H1 (cell line): ENCODE measurements around the gene ITGA11. TPM values are rescaled to one million over a fixed set of nuclear protein-coding genes. Genes with fewer than 3 reads are reported as not detected.

Experiments used
- CTCF ChIA-PET: fragments of 300-600 bp; sonication (Branson Sonifier 250); formaldehyde crosslinking; loops from one replicate; lab custom pipeline; 2021; ENCODE audit not compliant: partially characterized antibody; lab: Charles Lee
- POLR2A ChIA-PET: fragments of 300-600 bp; sonication (Branson Sonifier 250); formaldehyde crosslinking; loops from one replicate; lab custom pipeline; 2021; ENCODE audit warnings: inconsistent platforms; ENCODE audit not compliant: partially characterized antibody; lab: Charles Lee
- DNase-seq, 2 experiments: peaks; one replicate each; pipeline versions ENCODE4 v3.0.0 to v3.0.0-alpha.2; 2010 to 2022; ENCODE audit warnings: low spot score in 2 of 2, low read depth in 1 of 2, mixed read lengths in 1 of 2
- FAIRE-seq: peaks from 2 replicates; lab custom pipeline; 2011; peaks lifted over from hg19 to GRCh38; lab: Jason Lieb, UNC
- H2AFZ ChIP-seq: 2 replicates; pipeline ENCODE4 v1.8.1; 2012; ENCODE audit warnings: low read length, inconsistent platforms
- H2AK5ac ChIP-seq: 2 replicates; pipeline ENCODE4 v1.6.1; 2013; ENCODE audit warnings: low read depth, low read length
- H2BK120ac ChIP-seq: replicated peaks from 2 replicates; pipeline ENCODE3; 2013; ENCODE audit warnings: low read depth, low read length, inconsistent platforms
- H2BK12ac ChIP-seq: 2 replicates; pipeline ENCODE4 v1.6.1; 2013; ENCODE audit warnings: low read depth, low read length
- H2BK15ac ChIP-seq: 2 replicates; pipeline ENCODE4 v1.6.1; 2013; ENCODE audit warnings: low read length
- H2BK20ac ChIP-seq: 2 replicates; pipeline ENCODE4 v1.6.1; 2013; ENCODE audit warnings: low read length
- H2BK5ac ChIP-seq: 2 replicates; pipeline ENCODE4 v1.6.1; 2013; ENCODE audit warnings: low read depth, low read length
- H3K14ac ChIP-seq: 2 replicates; pipeline ENCODE4 v1.6.1; 2013; ENCODE audit warnings: inconsistent platforms; ENCODE audit not compliant: insufficient read length
- H3K18ac ChIP-seq: 2 replicates; pipeline ENCODE4 v1.6.1; 2013; ENCODE audit warnings: low read length; ENCODE audit errors: extremely low read depth
- H3K23ac ChIP-seq: 2 replicates; pipeline ENCODE4 v1.6.1; 2013; ENCODE audit warnings: inconsistent platforms; ENCODE audit not compliant: insufficient read length
- H3K23me2 ChIP-seq: 2 replicates; pipeline ENCODE4 v1.6.1; 2013; ENCODE audit warnings: low read depth, low read length
- H3K27ac ChIP-seq: 2 replicates; pipeline ENCODE4 v1.6.1; 2011; ENCODE audit warnings: low read depth, low read length, inconsistent platforms
- H3K27me3 ChIP-seq, 4 experiments: replicated peaks in 1 of 4; 1 replicate in 1 of 4; 2 replicates in 3 of 4; pipeline versions ENCODE4 v1.6.1 to v1.8.1; 2011 to 2013; ENCODE audit warnings: low read length in 3 of 4, mild to moderate bottlenecking in 3 of 4, inconsistent platforms in 2 of 4, mixed read lengths in 2 of 4, moderate library complexity in 1 of 4; ENCODE audit not compliant: control insufficient read depth in 3 of 4, insufficient read depth in 3 of 4; ENCODE audit errors: extremely low read depth in 1 of 4
- H3K36me3 ChIP-seq, 4 experiments: 2 replicates each; pipeline versions ENCODE4 v1.6.1 to v1.8.1; 2011 to 2013; ENCODE audit warnings: mild to moderate bottlenecking in 4 of 4, low read length in 3 of 4, moderate library complexity in 2 of 4, control low read depth in 1 of 4, inconsistent platforms in 1 of 4; ENCODE audit not compliant: insufficient read depth in 4 of 4, control insufficient read depth in 2 of 4
- H3K4ac ChIP-seq: replicated peaks from 2 replicates; pipeline ENCODE3; 2013; ENCODE audit warnings: low read length, low read depth, mixed read lengths, inconsistent platforms; ENCODE audit not compliant: insufficient read length
- H3K4me1 ChIP-seq, 4 experiments: replicated peaks in 1 of 4; 1 replicate in 1 of 4; 2 replicates in 3 of 4; pipeline versions ENCODE4 v1.6.1 to v1.8.1; 2011 to 2013; ENCODE audit warnings: low read length in 3 of 4, inconsistent platforms in 2 of 4, mixed read lengths in 1 of 4; ENCODE audit not compliant: insufficient read depth in 4 of 4, control insufficient read depth in 3 of 4
- H3K4me2 ChIP-seq, 2 experiments: 2 replicates each; pipeline versions ENCODE4 v1.6.1 to v1.8.1; 2011 to 2013; ENCODE audit warnings: low read depth in 2 of 2, low read length in 2 of 2, control low read depth in 1 of 2, inconsistent platforms in 1 of 2, mild to moderate bottlenecking in 1 of 2; ENCODE audit not compliant: insufficient read depth in 1 of 2
- H3K4me3 ChIP-seq, 4 experiments: fragments of 200-600, 300-600 bp in 1 of 4; sonication (generic), shearing (Covaris generic), sonication (Bioruptor Twin) in 1 of 4; 2 replicates each; pipeline versions ENCODE4 v1.5.1 to v1.8.1; 2011 to 2016; ENCODE audit warnings: low read length in 4 of 4, low read depth in 3 of 4, control low read depth in 2 of 4, inconsistent platforms in 2 of 4, mild to moderate bottlenecking in 2 of 4, mixed read lengths in 1 of 4, moderate library complexity in 1 of 4; ENCODE audit not compliant: insufficient read depth in 2 of 4; ENCODE audit errors: extremely low read depth in 1 of 4
- H3K56ac ChIP-seq: replicated peaks from 2 replicates; pipeline ENCODE3; 2013; ENCODE audit warnings: low read depth, mild to moderate bottlenecking, mixed read lengths, low read length, inconsistent platforms; ENCODE audit not compliant: insufficient read length
- H3K79me1 ChIP-seq: 2 replicates; pipeline ENCODE4 v1.6.1; 2013; ENCODE audit warnings: low read depth, low read length, control low read depth
- H3K79me2 ChIP-seq, 2 experiments: 2 replicates each; pipeline versions ENCODE4 v1.6.1 to v1.8.1; 2012 to 2013; ENCODE audit warnings: low read length in 2 of 2, mild to moderate bottlenecking in 2 of 2, inconsistent platforms in 1 of 2; ENCODE audit not compliant: insufficient read depth in 2 of 2, control insufficient read depth in 1 of 2
- H3K9ac ChIP-seq, 4 experiments: replicated peaks in 1 of 4; 1 replicate in 1 of 4; 2 replicates in 3 of 4; pipeline versions ENCODE4 v1.6.1 to v1.8.1; 2011 to 2013; ENCODE audit warnings: low read depth in 3 of 4, low read length in 3 of 4, control low read depth in 2 of 4, mild to moderate bottlenecking in 2 of 4, moderate library complexity in 2 of 4, inconsistent platforms in 1 of 4; ENCODE audit errors: extremely low read depth in 1 of 4
- H3K9me3 ChIP-seq, 2 experiments: 2 replicates each; pipeline versions ENCODE4 v1.6.1 to v1.8.1; 2012 to 2013; ENCODE audit warnings: mild to moderate bottlenecking in 2 of 2, moderate library complexity in 2 of 2, control low read depth in 1 of 2, inconsistent platforms in 1 of 2, low read depth in 1 of 2, low read length in 1 of 2, mixed read lengths in 1 of 2; ENCODE audit not compliant: insufficient read depth in 2 of 2
- H4K20me1 ChIP-seq, 2 experiments: replicated peaks in 1 of 2; 2 replicates each; pipeline versions ENCODE3 to v1.8.1; 2011 to 2013; ENCODE audit warnings: inconsistent platforms in 2 of 2, low read length in 2 of 2, mild to moderate bottlenecking in 1 of 2; ENCODE audit not compliant: insufficient read depth in 2 of 2, control insufficient read depth in 1 of 2
- H4K5ac ChIP-seq: 2 replicates; pipeline ENCODE4 v1.6.1; 2013; ENCODE audit warnings: low read length, low read depth, mixed read lengths, inconsistent platforms; ENCODE audit not compliant: insufficient read length
- H4K8ac ChIP-seq: 2 replicates; pipeline ENCODE4 v1.8.0; 2013; ENCODE audit warnings: mild to moderate bottlenecking, moderate library complexity, low read length, inconsistent platforms; ENCODE audit not compliant: insufficient read depth; ENCODE audit errors: extremely low read depth
- H4K91ac ChIP-seq: replicated peaks from 2 replicates; pipeline ENCODE3; 2013; ENCODE audit warnings: low read length, mixed read lengths, inconsistent platforms; ENCODE audit not compliant: insufficient read length
- CHD1 ChIP-seq: IDR thresholded peaks from 2 replicates; pipeline ENCODE4 v1.6.1; 2012; ENCODE audit warnings: low read depth, low read length, improper control_type of control experiment
- CTCF ChIP-seq, 3 experiments: IDR thresholded peaks; 1 replicate in 2 of 3; 2 replicates in 1 of 3; pipeline versions ENCODE4 v1.5.1 to v1.6.1; 2011; ENCODE audit warnings: low read length in 3 of 3, mild to moderate bottlenecking in 3 of 3, inconsistent platforms in 2 of 3, low read depth in 1 of 3, moderate library complexity in 1 of 3; ENCODE audit not compliant: insufficient read depth in 1 of 3; ENCODE audit errors: control extremely low read depth in 1 of 3
- EZH2 ChIP-seq: fragments of 200-600 bp; sonication (generic); IDR thresholded peaks from 2 replicates; pipeline ENCODE4 v1.7.1; 2012; ENCODE audit warnings: low read depth, mild to moderate bottlenecking, moderate library complexity, low read length, inconsistent platforms; ENCODE audit not compliant: severe bottlenecking
- JUN ChIP-seq: IDR thresholded peaks from 2 replicates; pipeline ENCODE4 v1.6.1; 2011; ENCODE audit warnings: low read depth, mild to moderate bottlenecking, improper control_type of control experiment, low read length
- POLR2AphosphoS5 ChIP-seq: IDR thresholded peaks from 2 replicates; pipeline ENCODE4 v1.6.1; 2011; ENCODE audit warnings: low read depth, low read length
- RAD21 ChIP-seq, 2 experiments: IDR thresholded peaks in 1 of 2; conservative IDR thresholded peaks in 1 of 2; 2 replicates each; pipeline ENCODE4 v1.6.1; 2011; ENCODE audit warnings: low read depth in 2 of 2, low read length in 2 of 2, improper control_type of control experiment in 1 of 2, inconsistent platforms in 1 of 2, mild to moderate bottlenecking in 1 of 2, moderate library complexity in 1 of 2
- RXRA ChIP-seq: IDR thresholded peaks from 2 replicates; pipeline ENCODE4 v1.6.1; 2011; ENCODE audit warnings: low read depth, mild to moderate bottlenecking, low read length, moderate library complexity; ENCODE audit not compliant: insufficient read depth
- SUZ12 ChIP-seq: fragments of 200-600 bp; sonication (generic); IDR thresholded peaks from 2 replicates; pipeline ENCODE4 v1.6.1; 2012; ENCODE audit warnings: mild to moderate bottlenecking, inconsistent platforms, low read length, moderate library complexity, mixed read lengths
- TAF7 ChIP-seq: optimal IDR thresholded peaks from 2 replicates; pipeline ENCODE3; 2011; ENCODE audit warnings: low read depth, mild to moderate bottlenecking, inconsistent platforms, low read length, moderate library complexity, borderline replicate concordance
- TEAD4 ChIP-seq: IDR thresholded peaks from 2 replicates; pipeline ENCODE4 v1.6.1; 2012; ENCODE audit warnings: low read depth, low read length, inconsistent platforms, mixed read lengths
- ZNF274 ChIP-seq: IDR thresholded peaks from 2 replicates; pipeline ENCODE4 v1.7.0; 2012; ENCODE audit warnings: low read length, borderline replicate concordance; ENCODE audit errors: extremely low read depth
- WGBS, 2 experiments: shearing (Covaris generic) in 1 of 2; methylation state at CpG; one replicate each; pipeline versions ENCODE4 v1.1.6 to v1.1.7; 2013 to 2015; ENCODE audit warnings: low lambda C conversion rate in 2 of 2, mixed read lengths in 2 of 2, inconsistent platforms in 1 of 2, low coverage in 1 of 2, missing lambda C conversion rate in 1 of 2; ENCODE audit not compliant: insufficient replicate concordance in 2 of 2, insufficient coverage in 1 of 2, insufficient read length in 1 of 2; ENCODE audit errors: extremely low coverage in 1 of 2, missing lambda C conversion rate in 1 of 2; 5-methylcytosine and 5-hydroxymethylcytosine counted together
- polyA plus RNA-seq, 7 experiments: library from polyadenylated mRNA; depleted of rRNA in 3 of 7; stranded (reverse) in 5 of 7; unstranded in 2 of 7; fragments of >200 nt in 5 of 7; fragments of 200-250 nt in 2 of 7; gene quantifications; 1 replicate in 5 of 7; 2 replicates in 1 of 7; 4 replicates in 1 of 7; pipeline versions ENCODE4 v1.2.1 to v1.2.3, GENCODE V29; 2011 to 2013; ENCODE audit warnings: missing spikeins in 2 of 7, mixed read lengths in 2 of 7
- total RNA-seq: library from RNA; stranded (reverse); fragmentation: NEBNext Ultra II Directional; extraction: Animal tissue kit (Norgen Biotek cat#: 25700); gene quantifications from 2 replicates; pipeline ENCODE4 v1.2.1, GENCODE V29; 2021

ITGA11 gene
- total and polyA plus RNA-seq, 2 of the 8 experiments (the other 6 are each of a cell fraction or from before 2014, with no cell fraction given) = 0.05 to 0.06 TPM

DNA sequence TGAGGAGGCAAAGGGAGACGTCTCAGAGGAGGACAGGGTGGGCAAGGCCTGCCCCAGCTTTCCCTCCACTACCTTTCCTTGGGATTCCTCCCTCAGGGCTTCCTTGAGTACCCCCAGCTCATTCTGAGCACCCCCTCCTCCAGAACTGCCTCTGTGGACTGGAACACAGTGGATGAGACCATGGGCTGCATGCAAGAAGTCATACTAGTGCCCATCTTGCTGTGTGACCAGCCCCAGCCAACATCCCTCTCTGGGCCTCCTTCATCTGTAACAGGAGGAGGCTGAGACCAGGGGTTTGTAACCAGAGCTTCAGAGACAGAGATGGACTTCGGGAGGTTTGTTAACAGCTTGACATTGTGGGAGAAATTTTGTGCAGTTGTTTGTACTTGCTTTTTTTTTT is 128.8 kb downstream of the ITGA11 start:
- DNase-seq = no peak
- no peak overlapping the region for H3K18ac ChIP-seq
- no peak overlapping the region for H3K14ac ChIP-seq
- WGBS, 2 experiments = 40% methylated on average over 2 of the region's 2 CpGs; no CpG with 5 or more reads in 1 of the 2 experiments
- H3K4ac ChIP-seq = no peak overlapping the region
- H4K8ac ChIP-seq = peak overlapping the region; percentile 45; the same call in 1 of the 2 replicates
- H3K36me3 ChIP-seq = no peaks in the 10 kb centered on the region
- H2AK5ac ChIP-seq = no peak overlapping the region
- CTCF ChIA-PET = interaction anchor here (1.0 to 9.0 kb wide), 6 partner anchors 9 to 247 kb away, joined by 3 to 199 read pairs (median 24); no protein-coding TSS in a partner anchor
- no peaks in the 10 kb centered on the region for H3K79me1 ChIP-seq
- H3K9ac ChIP-seq = no peak overlapping the region
- no peak overlapping the region for H3K4me3 ChIP-seq
- peaks cover 7 to 23% (median 17%) of the 10 kb centered on the region in 4 experiments for H3K4me1 ChIP-seq
- no peak overlapping the region for H2BK20ac ChIP-seq
- H3K79me2 ChIP-seq = no peaks in the 10 kb centered on the region
- no peak overlapping the region for H3K56ac ChIP-seq
- POLR2A ChIA-PET = interaction anchor here (1.0 to 4.6 kb wide), 4 partner anchors 10 to 50 kb away, joined by 3 to 37 read pairs (median 4); partner anchors contain the start of gene FEM1B
- no peaks in the 10 kb centered on the region; the same call in 1 of the 2 replicates for H3K23me2 ChIP-seq
- no peak for FAIRE-seq
- H3K4me2 ChIP-seq = no peak overlapping the region
- no peak overlapping the region for H2BK120ac ChIP-seq
- H2BK15ac ChIP-seq = no peak overlapping the region
- H2AFZ ChIP-seq = no peak overlapping the region
- no peak overlapping the region for H2BK5ac ChIP-seq
- H2BK12ac ChIP-seq = no peak overlapping the region
- no peak overlapping the region for H4K91ac ChIP-seq
- no peak overlapping the region for H3K23ac ChIP-seq
- H3K27ac ChIP-seq = no peak overlapping the region
- no peaks in the 10 kb centered on the region for H3K9me3 ChIP-seq
- H4K20me1 ChIP-seq = no peaks in the 10 kb centered on the region
- no peaks in the 10 kb centered on the region for H3K27me3 ChIP-seq
- H4K5ac ChIP-seq = no peak overlapping the region
- TF ChIP-seq ZNF274 (no peak), POLR2AphosphoS5 (no peak), TAF7 (no peak), SUZ12 (no peak), RXRA (no peak), RAD21 (IDR thresholded peaks at IDR 0.05 in 1 of 2, conservative IDR thresholded peaks at IDR 0.05 in 1 of 2; ENCODE audit: low read depth in 2 of 2, low read length in 2 of 2) (no peak), TEAD4 (no peak), CTCF (IDR thresholded peaks at IDR 0.05; ENCODE audit: control extremely low read depth in 1 of 3, insufficient read depth in 1 of 3, low read depth in 1 of 3, low read length in 3 of 3) (no peak), JUN (no peak), CHD1 (no peak), EZH2 (no peak)
